ENCODE measurements around the gene KRTAP10-7.
"Not testable (repeated sequence)": the region's sequence is repeated elsewhere in the genome, so short reads cannot be mapped to it uniquely, and the experiment has no call there.

The KRTAP10-7 gene

DNA sequence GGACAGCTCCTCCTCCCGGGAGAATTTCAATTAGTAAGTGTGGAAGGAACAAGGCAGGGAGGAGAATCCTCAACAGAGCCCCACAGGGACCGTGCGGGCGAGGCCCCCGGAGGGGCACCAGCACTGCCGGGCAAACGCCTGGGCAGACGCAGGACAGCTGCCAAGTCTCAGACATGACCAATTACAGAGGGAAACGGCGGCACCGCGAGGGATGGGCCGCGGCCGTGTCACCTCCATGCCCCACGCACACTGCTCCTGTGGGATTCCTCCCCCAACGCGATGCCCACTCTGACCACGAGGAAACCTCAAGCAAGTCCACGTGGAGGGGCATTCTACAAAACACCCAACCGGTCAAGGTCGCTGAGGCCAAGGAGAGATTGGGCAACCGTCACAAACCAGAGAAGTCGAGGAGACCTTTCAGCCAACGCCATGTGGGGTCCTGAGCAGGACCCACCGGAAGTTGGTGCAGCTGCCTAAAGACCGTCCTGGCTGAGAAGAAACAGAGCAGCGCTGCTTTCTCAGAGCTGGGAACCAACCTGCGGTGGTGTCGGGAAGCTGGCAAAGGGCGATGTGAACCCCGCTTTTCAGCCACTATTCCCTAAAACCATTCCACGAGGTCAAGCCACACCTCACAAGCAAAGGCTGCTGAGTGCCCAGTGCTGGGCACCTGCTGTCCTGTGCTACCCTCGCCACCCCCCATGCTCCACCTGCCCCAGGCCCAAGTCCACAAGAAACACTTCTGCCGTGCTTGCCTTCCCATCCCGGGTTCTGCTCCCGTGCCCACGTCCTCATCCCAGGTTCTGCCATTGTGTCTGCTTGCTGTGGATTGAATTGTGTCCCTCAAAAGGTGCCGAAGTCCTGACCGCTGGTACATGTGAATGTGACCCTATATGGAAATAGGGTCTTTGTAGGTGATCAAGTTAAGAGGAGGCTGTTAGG is 28.3 kb upstream of the KRTAP10-7 start:
- no peak for DNase-seq

- DNase-seq = no peak
Measured at GRCh38 chr21:44572959-44573583, 27.3 kb upstream of the KRTAP10-7 start.

DNA sequence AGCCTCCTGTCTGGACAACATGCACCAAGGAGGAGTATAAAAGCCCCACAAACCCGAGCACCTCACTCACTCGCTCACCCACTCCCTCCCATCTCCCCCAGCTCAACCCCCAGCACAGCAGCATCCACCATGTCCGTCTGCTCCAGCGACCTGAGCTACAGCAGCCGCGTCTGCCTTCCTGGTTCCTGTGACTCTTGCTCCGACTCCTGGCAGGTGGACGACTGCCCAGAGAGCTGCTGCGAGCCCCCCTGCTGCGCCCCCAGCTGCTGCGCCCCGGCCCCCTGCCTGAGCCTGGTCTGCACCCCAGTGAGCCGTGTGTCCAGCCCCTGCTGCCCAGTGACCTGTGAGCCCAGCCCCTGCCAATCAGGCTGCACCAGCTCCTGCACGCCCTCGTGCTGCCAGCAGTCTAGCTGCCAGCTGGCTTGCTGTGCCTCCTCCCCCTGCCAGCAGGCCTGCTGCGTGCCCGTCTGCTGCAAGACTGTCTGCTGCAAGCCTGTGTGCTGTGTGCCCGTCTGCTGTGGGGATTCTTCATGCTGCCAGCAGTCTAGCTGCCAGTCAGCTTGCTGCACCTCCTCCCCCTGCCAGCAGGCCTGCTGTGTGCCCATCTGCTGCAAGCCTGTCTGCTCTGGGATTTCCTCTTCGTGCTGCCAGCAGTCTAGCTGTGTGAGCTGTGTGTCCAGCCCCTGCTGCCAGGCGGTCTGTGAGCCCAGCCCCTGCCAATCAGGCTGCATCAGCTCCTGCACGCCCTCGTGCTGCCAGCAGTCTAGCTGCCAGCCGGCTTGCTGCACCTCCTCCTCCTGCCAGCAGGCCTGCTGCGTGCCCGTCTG is 26.6 kb upstream of the KRTAP10-7 start, which contains the start of gene KRTAP10-4:
Gene KRTAP10-4, plus strand, starts transcription at position 100 of the 827 bp plus-strand sequence. Its CDS starts 30 bp downstream, at position 130.
- not testable (repeated sequence) for DNase-seq

- DNase-seq = no peak
Measured at GRCh38 chr21:44574457-44575306, 25.7 kb upstream of the KRTAP10-7 start.

DNA sequence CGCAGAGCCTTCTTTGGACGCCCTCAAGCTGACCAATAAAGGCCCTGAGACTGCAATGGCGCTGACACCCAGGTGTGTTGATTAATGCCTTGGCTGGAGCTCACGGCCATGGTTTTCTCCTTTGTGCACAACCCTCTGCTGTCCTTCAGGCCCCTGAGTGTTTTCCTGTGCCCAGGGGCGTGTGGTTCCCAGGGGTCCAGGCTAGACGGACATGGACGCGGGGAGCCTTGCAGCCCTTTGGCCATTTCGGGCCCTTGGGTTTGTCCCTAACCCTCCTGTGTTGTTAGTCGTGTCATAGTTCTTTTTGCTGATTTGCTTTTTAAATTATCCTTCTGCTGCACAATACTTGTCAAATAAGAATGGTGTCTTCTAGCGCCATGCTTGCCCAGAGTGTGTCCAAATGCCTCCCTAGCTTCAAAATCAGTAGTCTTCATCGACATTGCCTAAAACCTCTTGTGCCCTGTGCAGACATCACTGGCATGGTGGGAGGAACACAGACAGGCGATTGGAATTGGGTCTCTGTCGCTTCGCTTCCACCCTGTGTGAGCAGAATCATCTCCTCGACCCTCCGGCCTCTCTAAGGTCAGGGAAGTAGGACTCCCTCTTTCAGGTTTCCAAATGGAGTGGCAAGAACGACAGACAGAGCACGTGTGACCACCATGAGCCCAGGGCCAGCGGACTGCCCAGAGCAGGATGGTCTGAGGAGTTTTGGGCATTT is 24.9 kb upstream of the KRTAP10-7 start:
- no peak for DNase-seq

- DNase-seq = no peak
Measured at GRCh38 chr21:44576025-44576420, 24.4 kb upstream of the KRTAP10-7 start.

DNA sequence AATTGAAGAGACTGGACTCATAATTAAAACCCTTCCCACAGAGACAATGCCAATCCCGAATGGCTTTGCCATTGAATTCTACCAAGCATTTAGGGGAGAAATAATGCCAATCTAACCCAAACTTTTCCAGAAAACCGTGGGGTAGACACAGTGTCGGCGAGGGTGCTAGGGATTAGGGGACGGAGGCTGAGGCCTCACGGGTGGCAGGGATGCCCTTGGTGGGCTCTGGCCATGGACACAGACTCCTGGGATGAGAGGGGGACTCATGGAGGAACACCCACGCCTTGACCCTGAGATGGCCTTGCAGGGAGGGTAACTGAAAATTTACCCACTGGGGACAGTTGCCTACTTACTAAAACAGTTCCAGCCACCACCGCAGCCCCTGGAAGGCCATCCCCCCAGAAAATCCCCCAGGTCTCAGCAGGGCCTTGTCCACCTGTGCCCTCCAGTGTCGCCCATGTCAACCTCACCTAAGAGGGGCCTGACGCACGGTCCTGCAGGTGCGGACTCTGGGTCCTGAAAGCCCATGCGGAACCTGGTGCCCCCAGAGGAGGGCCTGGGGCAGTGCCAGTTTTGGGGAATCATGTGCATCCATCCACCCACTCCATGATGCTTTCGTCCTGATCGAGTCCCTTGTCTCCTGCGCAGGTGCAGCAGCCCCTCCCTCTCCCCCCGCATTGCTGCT is 21.9 kb upstream of the KRTAP10-7 start:
- no peak for DNase-seq

DNA sequence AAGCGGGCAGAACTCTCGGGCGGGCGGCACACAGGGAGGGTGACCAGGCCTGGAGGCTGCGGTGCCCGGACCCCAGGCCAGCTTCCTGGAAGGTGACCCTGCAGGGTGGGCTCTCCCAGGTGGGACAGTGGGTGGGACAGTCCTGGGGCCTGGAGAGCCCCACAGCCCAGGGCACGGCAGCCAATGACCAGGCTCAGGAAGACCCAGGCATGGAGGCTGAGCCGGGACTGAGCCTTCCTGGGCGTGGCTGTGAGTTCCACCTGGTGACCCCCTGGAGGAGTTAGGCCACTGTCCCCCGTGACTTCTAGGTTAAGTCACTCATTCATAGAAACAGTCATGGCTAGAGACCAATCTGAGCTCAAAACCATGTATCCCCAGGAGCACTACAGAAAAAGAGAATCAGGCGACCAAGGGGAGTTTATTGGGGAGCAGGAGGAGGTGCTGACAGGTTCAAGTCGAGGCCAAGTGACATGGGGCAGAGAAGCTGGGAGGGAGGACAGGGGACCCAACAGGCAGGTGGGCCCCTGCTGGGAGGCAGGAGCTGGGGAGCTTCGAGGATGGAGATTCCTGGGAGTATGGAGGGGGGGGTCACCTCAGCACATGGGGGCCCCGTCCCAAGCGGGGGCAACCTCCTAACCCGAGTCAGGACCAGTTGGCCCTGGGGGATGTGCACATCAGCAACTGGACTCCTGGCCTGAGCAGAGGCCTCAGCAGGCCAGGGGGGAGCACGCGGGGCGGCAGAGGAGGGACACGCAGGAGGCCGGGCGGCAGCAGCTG is 21.2 kb upstream of the KRTAP10-7 start:
- DNase-seq = no peak

DNA sequence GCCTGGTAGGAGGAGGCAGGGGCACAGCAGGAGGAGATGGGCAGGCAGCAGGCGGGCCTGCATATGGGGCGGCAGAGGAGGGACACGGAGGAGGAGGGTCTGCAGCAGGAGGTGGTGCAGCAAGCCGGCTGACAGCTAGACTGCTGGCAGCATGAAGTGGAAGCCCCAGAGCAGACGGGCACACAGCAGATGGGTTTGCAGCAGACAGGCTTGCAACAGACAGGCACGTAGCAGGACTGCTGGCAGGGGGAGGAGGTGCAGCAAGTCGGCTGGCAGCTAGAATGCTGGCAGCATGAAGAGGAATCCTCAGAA is 20.6 kb upstream of the KRTAP10-7 start:
- no peak for DNase-seq

- DNase-seq = not testable (repeated sequence)
Measured at GRCh38 chr21:44580231-44580821, 20.1 kb upstream of the KRTAP10-7 start, which contains the start of gene KRTAP10-5. Gene KRTAP10-5, minus strand, starts transcription at chr21:44580604. Its CDS starts 26 bp downstream, at chr21:44580578.

DNA sequence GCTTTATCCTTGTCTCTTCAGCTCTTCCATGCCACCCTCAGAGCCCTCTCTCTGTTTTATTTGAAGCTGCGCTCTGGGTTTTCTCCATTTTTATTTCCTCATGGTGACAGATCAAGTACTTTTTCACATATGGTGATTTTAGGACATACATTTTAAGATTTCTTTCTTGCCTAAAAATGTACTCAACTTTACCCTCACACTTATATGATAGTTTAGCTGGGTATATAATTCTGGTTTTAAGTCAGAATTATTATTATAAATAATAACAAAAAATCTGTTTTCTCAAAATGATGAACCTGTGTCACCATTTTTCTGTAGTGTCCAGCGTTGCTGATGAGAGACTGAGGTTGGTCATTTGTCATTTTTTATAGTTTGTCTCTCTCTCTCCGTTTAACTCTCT is 19.2 kb upstream of the KRTAP10-7 start:
- no peak for DNase-seq

DNA sequence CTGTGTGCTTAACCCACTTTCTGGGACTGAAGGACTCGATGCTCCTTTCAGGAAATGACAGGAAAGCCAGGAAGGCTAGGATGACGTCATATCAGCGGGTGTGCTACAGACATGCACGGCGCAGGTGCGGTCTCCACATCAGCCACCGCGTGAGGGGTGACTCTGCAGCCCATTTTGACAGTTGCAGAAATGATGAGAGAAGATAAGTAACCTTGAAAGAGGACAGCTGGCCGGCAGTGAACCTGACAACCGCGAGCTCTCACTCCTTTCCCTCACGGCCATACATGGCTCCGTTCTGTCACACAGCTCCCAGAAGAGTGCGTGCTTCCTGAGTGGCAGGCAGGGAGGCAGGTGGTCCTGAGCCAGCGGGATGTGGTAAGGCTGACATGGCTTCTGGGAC is 18.3 kb upstream of the KRTAP10-7 start:
- DNase-seq = no peak

- no peak for DNase-seq
Measured at GRCh38 chr21:44583089-44583799, 17.2 kb upstream of the KRTAP10-7 start.

DNA sequence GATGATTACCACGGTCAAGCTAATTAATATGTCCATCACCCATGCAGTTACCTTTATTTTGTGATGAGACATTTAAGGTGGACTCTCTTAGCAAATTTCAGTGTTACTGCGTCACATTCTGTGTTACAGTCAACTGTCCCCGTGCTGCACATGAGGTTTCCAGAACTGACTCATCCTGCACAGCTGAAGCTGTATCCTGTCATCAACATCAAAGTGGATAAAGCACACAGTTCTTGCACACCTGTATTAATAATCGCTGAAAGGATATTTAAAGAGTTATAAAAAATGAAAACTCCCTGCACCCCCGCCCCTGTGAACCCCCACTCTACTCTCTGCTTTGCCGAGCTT is 16.6 kb upstream of the KRTAP10-7 start:
- DNase-seq = no peak

- no peak for DNase-seq
Measured at GRCh38 chr21:44585892-44586291, 14.5 kb upstream of the KRTAP10-7 start.

DNA sequence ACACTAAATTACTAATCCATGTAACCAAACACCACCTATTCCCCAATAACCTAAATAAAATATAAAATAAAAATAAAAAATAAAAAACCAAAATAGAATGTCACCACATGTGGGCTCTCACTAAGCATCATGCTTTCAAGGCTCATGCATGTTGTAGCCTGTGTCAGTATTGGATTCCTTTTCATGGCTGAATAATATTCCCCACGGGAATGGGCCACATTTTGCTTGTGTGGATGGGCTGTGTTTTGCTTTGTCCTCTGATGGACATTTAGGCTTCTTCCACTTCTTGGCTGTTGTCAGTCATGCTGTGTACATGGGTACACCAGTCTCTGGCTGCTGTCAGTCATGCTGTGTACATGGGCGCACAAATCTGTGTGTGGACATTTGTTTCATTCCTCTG is 11.3 kb upstream of the KRTAP10-7 start:
- no peak for DNase-seq

DNA sequence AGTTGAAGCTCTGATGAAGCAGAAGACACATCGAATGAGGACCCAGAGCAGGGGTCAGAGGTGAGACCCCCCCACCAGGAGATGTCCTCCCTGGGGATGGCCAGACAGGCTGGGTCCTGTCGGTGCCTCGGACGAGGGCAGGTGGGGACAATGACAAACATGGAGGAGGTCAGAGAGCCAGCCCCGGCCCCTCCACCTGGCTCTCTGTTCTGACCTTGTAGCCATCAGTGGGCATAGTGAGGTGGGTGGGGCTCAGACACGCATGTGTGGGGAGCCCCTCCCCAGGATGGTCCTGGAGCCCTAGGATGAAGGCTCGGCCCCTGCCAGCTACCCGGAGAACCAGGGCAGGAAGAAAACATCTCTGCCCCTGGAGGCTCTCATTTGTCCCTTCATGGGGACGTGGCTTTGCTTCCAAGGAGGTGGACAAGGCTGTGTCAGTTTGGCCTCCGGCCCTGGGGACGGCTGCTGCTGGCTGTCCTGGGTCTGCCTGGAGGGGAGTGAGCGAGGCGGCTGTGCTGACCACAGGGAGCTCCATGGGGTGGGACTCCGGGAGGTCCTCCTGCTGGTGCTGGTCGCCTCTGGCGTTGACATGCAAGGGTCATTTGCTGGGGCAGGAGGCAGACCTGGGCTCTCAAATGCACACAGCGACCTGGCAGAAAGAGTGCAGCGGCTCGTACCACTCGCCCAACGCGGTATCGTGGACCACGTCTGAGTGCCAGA is 10.7 kb upstream of the KRTAP10-7 start:
- no peak for DNase-seq

- no peak for DNase-seq
Measured at GRCh38 chr21:44590311-44590721, 10.1 kb upstream of the KRTAP10-7 start.
